VCaP (cell line): ENCODE measurements around the gene ICA1L.

Experiments used
- H3K27ac ChIP-seq: fragments of 450-650 bp; 2 replicates; pipeline ENCODE4 v1.5.1; 2017
- TF ChIP-seq, protein P1 (sequence below): fragments of 450-650 bp; conservative IDR thresholded peaks from 2 replicates; pipeline ENCODE4 v1.5.1; 2017; ENCODE audit warnings: mild to moderate bottlenecking, moderate library complexity

The ICA1L gene

DNA sequence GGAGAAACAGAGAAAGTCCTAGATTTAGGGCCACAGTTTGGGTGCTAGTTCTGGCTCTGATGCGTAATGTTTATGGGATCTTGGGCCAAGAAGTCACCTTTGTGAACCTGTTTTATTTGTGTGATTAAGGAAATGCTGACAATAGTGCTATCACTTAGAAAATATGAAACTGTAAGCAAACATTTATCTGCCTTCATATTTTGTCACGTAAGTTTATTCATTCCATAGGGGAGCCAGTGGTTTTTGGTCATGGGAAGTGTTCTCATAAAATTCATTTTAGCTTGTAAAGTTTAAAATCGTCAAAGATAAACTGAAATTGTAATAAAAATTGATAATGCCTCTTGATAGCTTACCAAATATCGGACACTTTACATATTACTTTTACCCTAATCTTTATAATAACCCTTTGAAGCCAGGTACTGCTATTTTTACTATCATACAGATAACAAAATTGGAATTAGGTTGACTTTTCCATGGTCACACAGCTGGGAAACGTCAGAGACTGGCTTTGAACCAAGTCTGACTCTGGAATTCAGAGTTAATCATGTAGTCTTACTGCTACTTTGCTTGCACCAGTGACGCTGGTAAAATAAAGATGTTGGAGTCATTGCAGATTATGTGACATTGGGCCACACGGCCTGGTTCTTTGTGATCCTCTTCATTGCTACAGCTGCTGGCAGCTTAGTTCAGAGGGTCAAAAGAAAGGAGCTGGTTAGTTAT, 99.7 kb downstream of the ICA1L start:
- TF ChIP-seq, protein P1, sequence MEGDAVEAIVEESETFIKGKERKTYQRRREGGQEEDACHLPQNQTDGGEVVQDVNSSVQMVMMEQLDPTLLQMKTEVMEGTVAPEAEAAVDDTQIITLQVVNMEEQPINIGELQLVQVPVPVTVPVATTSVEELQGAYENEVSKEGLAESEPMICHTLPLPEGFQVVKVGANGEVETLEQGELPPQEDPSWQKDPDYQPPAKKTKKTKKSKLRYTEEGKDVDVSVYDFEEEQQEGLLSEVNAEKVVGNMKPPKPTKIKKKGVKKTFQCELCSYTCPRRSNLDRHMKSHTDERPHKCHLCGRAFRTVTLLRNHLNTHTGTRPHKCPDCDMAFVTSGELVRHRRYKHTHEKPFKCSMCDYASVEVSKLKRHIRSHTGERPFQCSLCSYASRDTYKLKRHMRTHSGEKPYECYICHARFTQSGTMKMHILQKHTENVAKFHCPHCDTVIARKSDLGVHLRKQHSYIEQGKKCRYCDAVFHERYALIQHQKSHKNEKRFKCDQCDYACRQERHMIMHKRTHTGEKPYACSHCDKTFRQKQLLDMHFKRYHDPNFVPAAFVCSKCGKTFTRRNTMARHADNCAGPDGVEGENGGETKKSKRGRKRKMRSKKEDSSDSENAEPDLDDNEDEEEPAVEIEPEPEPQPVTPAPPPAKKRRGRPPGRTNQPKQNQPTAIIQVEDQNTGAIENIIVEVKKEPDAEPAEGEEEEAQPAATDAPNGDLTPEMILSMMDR, result no peak
- H3K27ac ChIP-seq, result peak overlapping the region; percentile 74

DNA sequence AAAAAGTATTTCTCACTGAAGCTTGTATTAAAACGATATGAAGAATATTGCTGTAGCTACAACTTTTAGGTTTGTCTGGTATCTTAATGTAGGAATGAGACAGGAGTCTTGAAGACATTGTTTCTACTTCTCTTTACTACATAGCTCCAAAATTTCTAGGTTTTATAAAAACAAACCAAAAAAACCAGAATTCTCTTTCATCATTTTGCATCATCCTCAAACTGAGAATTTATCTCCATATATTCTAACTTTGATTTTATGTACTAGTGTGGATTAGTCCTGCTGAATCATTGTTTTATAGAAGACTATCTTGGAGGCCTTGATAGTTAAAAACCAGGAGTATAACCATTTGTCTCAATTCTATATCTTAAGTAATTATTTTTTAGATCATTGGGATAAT, 100.2 kb downstream of the ICA1L start:
- TF ChIP-seq, protein P1, result no peak
- H3K27ac ChIP-seq, result peak overlapping the region; percentile 74

DNA sequence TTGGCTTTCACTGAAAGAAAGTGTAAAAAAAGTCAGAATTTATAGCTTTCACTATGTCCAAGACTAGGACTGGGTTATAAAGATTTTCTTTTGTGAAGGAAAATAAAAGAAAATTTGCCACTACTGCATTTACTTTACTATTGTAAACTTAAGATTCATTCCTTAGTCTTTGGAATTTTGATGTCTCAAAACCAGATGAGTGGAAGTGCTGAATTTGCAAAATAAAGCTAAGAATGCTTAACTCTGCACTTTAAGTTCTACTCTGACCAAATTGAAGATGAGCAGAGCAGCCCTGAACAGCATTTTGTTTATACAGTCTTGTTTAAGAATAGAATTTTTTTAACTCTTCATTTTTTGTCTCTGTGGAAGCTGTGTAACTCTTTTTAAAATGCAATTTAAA, 102.4 kb downstream of the ICA1L start:
- TF ChIP-seq, protein P1, result no peak
- no peak overlapping the region for H3K27ac ChIP-seq

DNA sequence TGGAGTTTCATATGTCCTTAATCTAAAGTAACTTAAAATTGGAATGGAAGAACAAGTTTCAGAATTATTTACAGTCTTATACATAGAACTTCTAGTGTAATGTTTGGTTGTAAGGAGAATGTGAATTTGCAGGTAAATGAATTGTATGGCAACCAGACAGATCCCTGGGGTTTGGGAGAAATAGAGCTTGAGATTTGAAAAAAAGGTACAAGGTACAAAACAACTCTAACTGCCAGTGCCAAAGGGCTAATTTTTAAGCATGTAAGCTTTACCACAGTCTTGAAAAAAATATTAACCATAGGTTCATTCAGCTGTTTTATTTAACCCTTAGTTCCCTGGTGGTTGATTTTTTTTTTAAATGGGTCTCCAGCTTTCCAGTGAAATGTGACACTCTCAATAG, 103.3 kb downstream of the ICA1L start:
- no peak overlapping the region for H3K27ac ChIP-seq
- TF ChIP-seq, protein P1, result no peak

- TF ChIP-seq, protein P1, result no peak
- H3K27ac ChIP-seq, result no peak overlapping the region
These were observed 106.1 kb downstream of the ICA1L start for GRCh38 chr2:202765436-202765835.

DNA sequence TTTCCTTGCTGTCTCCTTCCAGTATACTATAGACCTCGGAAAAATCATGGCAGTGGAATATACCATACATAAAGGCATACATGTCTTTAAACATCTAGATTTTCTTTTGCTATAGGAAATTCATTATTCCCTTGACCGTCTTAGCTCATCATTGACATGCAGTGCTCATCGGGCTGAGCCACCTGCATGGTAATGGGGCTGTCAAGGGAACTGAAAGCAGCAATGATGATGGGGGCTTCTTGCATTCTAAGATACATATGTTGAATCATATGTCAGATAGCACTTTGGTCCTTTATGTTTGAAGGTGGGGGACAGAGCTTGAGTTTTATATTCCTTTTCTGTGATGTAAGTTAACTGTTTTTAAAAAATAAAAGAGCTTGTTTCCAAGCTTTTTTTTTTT, 106.6 kb downstream of the ICA1L start:
- H3K27ac ChIP-seq, result no peak overlapping the region
- TF ChIP-seq, protein P1, result no peak

- TF ChIP-seq, protein P1, result no peak
- no peak overlapping the region for H3K27ac ChIP-seq
These were observed 107.7 kb downstream of the ICA1L start for GRCh38 chr2:202763916-202764315.
